OCI-LY7 (cell line): ENCODE results near the gene PHF20.

ENCODE experiments used
- CTCF ChIP-seq: fragments of 200-600 bp; sonication (generic); conservative IDR thresholded peaks from 2 replicates; pipeline ENCODE4 v1.5.1; 2014; ENCODE audit warnings: mild to moderate bottlenecking, antibody characterized with exemption, low read length, moderate library complexity, mixed read lengths
- EZH2phosphoT487 ChIP-seq: fragments of 200-600 bp; sonication (generic); IDR thresholded peaks from 2 replicates; pipeline ENCODE4 v1.6.1; 2018; ENCODE audit warnings: low read depth, borderline replicate concordance, mild to moderate bottlenecking, mixed run types, antibody characterized with exemption, low read length, moderate library complexity, mixed read lengths

GRCh38 chr20:35726842-35727711 is 44.7 kb upstream of the PHF20 start:
- no peak for TF ChIP-seq CTCF
- TF ChIP-seq EZH2phosphoT487: no peak
